Lung (tissue), 12 donors: Measurements from ENCODE around the gene TCP11L2. TPM values are rescaled to one million over a fixed set of nuclear protein-coding genes. Genes with fewer than 3 reads are reported as not detected.
"Not testable (repeated sequence)": the region's sequence is repeated elsewhere in the genome, so short reads cannot be mapped to it uniquely, and the experiment has no call there.

Source experiments
- ATAC-seq: fragments of 200-7000 bp; cut with Tn5 transposase; one replicate; pipeline ENCODE4 v1.9.1; 2020; ENCODE audit warnings: moderate number of reproducible peaks; ENCODE audit not compliant: insufficient read depth, low FRiP score
- DNase-seq, 3 donors: peaks; one replicate each; pipeline ENCODE4 v3.0.0-alpha.2; 2013 to 2017
- H3K27ac ChIP-seq, 2 donors: one replicate each; pipeline ENCODE4 v1.5.1; 2013; ENCODE audit warnings: mild to moderate bottlenecking in 2 of 2, moderate library complexity in 2 of 2, control low read depth in 1 of 2, inconsistent platforms in 1 of 2, low read depth in 1 of 2, low read length in 1 of 2
- H3K27me3 ChIP-seq, 3 donors: one replicate each; pipeline ENCODE4 v1.5.1; 2013; ENCODE audit warnings: low read length in 2 of 3; ENCODE audit not compliant: control insufficient read depth in 3 of 3, insufficient read depth in 3 of 3
- H3K36me3 ChIP-seq, 4 donors: one replicate each; pipeline ENCODE4 v1.5.1; 2013; ENCODE audit warnings: low read length in 4 of 4, mild to moderate bottlenecking in 1 of 4, moderate library complexity in 1 of 4; ENCODE audit not compliant: control insufficient read depth in 4 of 4, insufficient read depth in 4 of 4
- H3K4me1 ChIP-seq, 5 donors: one replicate each; pipeline ENCODE4 v1.5.1; 2013; ENCODE audit warnings: low read length in 5 of 5, mild to moderate bottlenecking in 2 of 5, moderate library complexity in 1 of 5; ENCODE audit not compliant: control insufficient read depth in 5 of 5, insufficient read depth in 5 of 5
- H3K4me3 ChIP-seq: one replicate; pipeline ENCODE4 v1.5.1; 2013; ENCODE audit warnings: mild to moderate bottlenecking, control low read depth, moderate library complexity
- H3K9ac ChIP-seq, 2 donors: one replicate each; pipeline ENCODE4 v1.5.1; 2013; ENCODE audit warnings: low read length in 2 of 2, control low read depth in 1 of 2; ENCODE audit not compliant: insufficient read depth in 1 of 2
- H3K9me3 ChIP-seq, 4 donors: one replicate each; pipeline ENCODE4 v1.5.1; 2013; ENCODE audit warnings: low read length in 3 of 4, mild to moderate bottlenecking in 1 of 4, moderate library complexity in 1 of 4; ENCODE audit not compliant: control insufficient read depth in 4 of 4, insufficient read depth in 3 of 4
- WGBS, 2 donors: extraction: QIAGEN DNeasy Blood & Tissue Kit; methylation state at CpG; one replicate each; pipeline ENCODE4 v1.1.7; 2013; 5-methylcytosine and 5-hydroxymethylcytosine counted together
- polyA plus RNA-seq, 2 donors: library from polyadenylated mRNA; stranded (reverse); fragments of 200-250 nt; gene quantifications; one replicate each; pipeline ENCODE4 v1.2.1, GENCODE V29; 2013
- total RNA-seq, 2 donors: library from RNA; depleted of rRNA in 1 of 2; stranded (reverse); fragments of >200 nt in 1 of 2; gene quantifications; one replicate each; pipeline ENCODE4 v1.2.1, GENCODE V29; 2014 to 2021
- TF ChIP-seq, protein P1 (sequence below): IDR thresholded peaks from 2 replicates; pipeline ENCODE4 v1.5.1; 2012; ENCODE audit warnings: mild to moderate bottlenecking; ENCODE audit errors: control extremely low read depth, extremely low read depth
- donor health status: control.
- donor health status: control.
- donor health status: Bipolar disorder and iron deficiency.
- donor health status: healthy.
- donor health status: DM: yes; HTN: yes; CAD: no.

Gene TCP11L2
- total and polyA plus RNA-seq, 4 donors, result 4.9 to 78.5 (median 24.8) TPM

DNA sequence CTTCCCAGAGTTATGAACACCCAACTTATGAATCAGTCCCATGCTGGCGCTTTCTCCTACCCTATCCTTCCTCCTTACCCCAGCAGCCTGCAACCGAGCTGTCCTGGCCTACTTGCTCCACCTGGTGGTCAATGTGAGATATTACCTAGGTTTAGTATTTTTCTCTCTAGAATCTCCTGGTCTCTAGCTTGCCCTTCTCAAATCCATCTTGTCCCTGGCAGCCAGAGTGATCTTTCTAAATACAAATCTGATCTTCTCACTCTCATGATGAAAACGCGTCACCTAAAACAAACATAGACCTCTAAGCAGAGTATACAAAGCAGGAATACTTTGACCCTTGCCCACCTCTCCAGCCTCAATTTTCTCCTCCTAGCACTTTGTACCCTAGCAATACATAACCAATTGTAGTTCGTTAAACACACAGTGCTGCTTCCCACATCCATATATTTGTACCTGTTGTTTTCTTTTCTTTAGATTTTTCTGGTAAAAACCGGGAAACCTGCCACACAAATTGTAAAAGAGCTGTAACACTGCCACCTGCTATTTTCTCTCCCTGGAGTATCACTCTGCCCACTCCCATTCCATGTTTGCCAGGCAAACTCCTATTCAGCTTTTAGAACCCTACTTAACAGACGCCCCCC lies 20.0 kb upstream of the TCP11L2 start:
- H3K27ac ChIP-seq, result no peak overlapping the region
- peaks cover 0 to 7% (median 0%) of the 10 kb centered on the region in 5 donors for H3K4me1 ChIP-seq
- H3K9me3 ChIP-seq, result no peaks in the 10 kb centered on the region
- H3K4me3 ChIP-seq, result no peak overlapping the region
- DNase-seq (peak in 2 of 3 donors; percentile 34), ATAC-seq (peak; percentile 86)
- H3K9ac ChIP-seq, result no peak overlapping the region
- WGBS, 2 donors, result 42 to 44% methylated on average over 7 of the region's 7 CpGs
- H3K27me3 ChIP-seq, result peaks cover 0 to 3% (median 0%) of the 10 kb centered on the region in 3 donors
- TF ChIP-seq, protein P1, sequence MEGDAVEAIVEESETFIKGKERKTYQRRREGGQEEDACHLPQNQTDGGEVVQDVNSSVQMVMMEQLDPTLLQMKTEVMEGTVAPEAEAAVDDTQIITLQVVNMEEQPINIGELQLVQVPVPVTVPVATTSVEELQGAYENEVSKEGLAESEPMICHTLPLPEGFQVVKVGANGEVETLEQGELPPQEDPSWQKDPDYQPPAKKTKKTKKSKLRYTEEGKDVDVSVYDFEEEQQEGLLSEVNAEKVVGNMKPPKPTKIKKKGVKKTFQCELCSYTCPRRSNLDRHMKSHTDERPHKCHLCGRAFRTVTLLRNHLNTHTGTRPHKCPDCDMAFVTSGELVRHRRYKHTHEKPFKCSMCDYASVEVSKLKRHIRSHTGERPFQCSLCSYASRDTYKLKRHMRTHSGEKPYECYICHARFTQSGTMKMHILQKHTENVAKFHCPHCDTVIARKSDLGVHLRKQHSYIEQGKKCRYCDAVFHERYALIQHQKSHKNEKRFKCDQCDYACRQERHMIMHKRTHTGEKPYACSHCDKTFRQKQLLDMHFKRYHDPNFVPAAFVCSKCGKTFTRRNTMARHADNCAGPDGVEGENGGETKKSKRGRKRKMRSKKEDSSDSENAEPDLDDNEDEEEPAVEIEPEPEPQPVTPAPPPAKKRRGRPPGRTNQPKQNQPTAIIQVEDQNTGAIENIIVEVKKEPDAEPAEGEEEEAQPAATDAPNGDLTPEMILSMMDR, result peak; percentile 54
- no peaks in the 10 kb centered on the region for H3K36me3 ChIP-seq

DNA sequence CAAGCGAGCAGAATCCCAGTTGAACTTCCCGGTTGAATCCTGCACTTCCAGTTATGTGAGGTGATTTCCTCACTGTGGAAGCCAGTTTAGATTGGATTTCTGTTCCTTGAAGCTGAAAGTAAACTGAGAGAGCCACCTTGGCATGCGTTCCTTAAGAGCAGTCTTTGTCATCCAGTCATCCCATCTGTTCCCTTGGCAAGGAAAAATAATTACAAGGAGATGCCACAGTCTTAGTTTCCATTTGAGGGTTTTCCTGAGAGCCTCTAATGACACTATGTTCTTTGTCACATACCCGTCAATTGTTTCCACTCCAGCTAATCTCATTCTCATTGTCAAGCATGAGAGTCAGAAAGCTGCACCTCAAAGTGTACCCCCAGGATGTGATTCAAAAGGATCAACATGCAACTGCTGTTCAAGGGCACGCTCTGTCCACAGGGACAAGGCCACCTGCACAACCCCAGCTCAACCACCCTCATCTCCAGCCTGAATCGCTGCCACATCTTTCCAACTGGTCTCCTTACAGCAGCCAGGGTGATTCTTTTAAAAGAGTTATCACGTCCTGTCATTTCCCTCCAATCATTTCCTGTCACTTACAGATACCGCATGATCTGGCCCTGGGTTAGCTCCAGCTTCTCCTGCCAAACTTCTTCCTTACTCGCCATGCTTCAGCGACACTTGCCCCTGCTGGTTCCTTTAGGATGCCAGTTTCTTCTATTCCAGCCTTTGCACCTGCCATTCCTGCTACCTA lies 18.0 kb upstream of the TCP11L2 start:
- WGBS, 2 donors, result 44 to 49% methylated on average over 10 of the region's 10 CpGs
- H3K4me3 ChIP-seq, result no peak overlapping the region
- H3K4me1 ChIP-seq, result peaks cover 0 to 7% (median 0%) of the 10 kb centered on the region in 5 donors
- peaks cover 0 to 3% (median 0%) of the 10 kb centered on the region in 3 donors for H3K27me3 ChIP-seq
- peak overlapping the region; percentile 39 to 61 for H3K27ac ChIP-seq
- DNase-seq (peak in 1 of 3 donors; percentile 16), ATAC-seq (no peak)
- TF ChIP-seq, protein P1, result no peak
- H3K36me3 ChIP-seq, result no peaks in the 10 kb centered on the region
- no peak overlapping the region for H3K9ac ChIP-seq
- no peaks in the 10 kb centered on the region for H3K9me3 ChIP-seq

DNA sequence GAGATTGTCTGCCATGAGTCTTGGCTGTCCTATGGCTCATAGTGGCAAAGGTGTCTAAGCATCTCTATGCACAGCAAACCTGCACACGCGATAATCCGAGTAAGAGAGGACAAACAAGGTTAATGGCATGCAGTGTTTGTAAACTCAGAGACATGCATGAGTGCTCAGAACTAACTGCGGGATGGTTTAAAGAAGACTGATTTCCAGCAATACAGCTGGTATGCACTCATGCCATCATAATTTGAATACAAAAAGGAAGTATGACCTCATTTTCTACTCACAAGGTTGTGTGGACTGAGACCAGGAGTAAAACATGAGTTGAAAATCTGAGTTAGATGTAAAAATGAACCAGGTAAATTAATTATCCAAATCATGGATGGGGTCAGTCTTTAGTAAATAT lies 16.6 kb upstream of the TCP11L2 start:
- H3K4me1 ChIP-seq, result peaks cover 0 to 7% (median 0%) of the 10 kb centered on the region in 5 donors
- no peak overlapping the region for H3K4me3 ChIP-seq
- no peak overlapping the region for H3K9ac ChIP-seq
- 75 to 87% methylated on average over 4 of the region's 4 CpGs for WGBS, 2 donors
- ATAC-seq (no peak), DNase-seq (no peak)
- no peaks in the 10 kb centered on the region for H3K9me3 ChIP-seq
- peaks cover 0 to 3% (median 0%) of the 10 kb centered on the region in 3 donors for H3K27me3 ChIP-seq
- H3K27ac ChIP-seq, result no peak overlapping the region
- no peaks in the 10 kb centered on the region for H3K36me3 ChIP-seq
- TF ChIP-seq, protein P1, result no peak

DNA sequence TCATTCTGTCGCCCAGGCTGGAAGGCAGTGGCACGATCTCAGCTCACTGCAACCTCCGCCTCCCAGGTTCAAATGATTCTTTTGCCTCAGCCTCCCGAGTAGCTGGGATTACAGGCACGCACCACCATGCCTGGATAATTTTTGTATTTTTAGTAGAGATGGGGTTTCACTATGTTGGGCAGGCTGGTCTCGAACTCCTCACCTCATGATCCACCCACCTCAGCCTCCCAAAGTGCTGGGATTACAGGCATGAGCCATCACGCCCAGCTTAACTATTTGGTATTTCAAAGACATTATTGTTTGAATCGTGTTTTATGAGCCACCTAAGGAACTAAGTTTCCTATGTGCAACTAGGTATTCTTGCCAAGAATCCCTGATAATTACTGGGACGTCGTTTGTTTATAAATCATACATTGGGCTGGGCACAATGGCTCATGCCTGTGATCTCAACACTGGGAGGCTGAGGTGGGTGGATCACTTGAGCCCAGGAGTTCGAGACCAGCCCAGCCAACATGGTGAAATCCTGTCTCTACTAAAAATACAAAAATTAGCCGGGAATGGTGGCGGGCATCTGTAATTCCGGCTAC lies 15.9 kb upstream of the TCP11L2 start:
- not testable (repeated sequence) for H3K4me1 ChIP-seq, DNase-seq, H3K27ac ChIP-seq, H3K4me3 ChIP-seq, H3K27me3 ChIP-seq, H3K36me3 ChIP-seq, ATAC-seq, H3K9ac ChIP-seq, H3K9me3 ChIP-seq
- 84 to 91% methylated on average over 14 of the region's 14 CpGs for WGBS, 2 donors
